ENCODE results near the gene TFDP2.

GRCh38 chr3:141994856-141995255 is 154.5 kb downstream of the TFDP2 start:
- TF ChIP-seq CTCF (IDR thresholded peaks at IDR 0.05; ENCODE audit: low read depth, low read length) (no peak), POLR2A (IDR thresholded peaks at IDR 0.05; ENCODE audit: extremely low read depth, insufficient read length) (no peak), MAX (IDR thresholded peaks at IDR 0.05; ENCODE audit: low read depth, low read length) (no peak), MYC (IDR thresholded peaks at IDR 0.05; ENCODE audit: low read depth, low read length) (no peak)

Measured in NB4 (cell line).